GM21737 (cell line): ENCODE measurements around the gene GJB4.
"Not testable (repeated sequence)": the region's sequence is repeated elsewhere in the genome, so short reads cannot be mapped to it uniquely, and the experiment has no call there.

ENCODE experiments used
- ATAC-seq: cut with Tn5 transposase; IDR thresholded peaks from one replicate; pipeline ENCODE4 v1.9.1; 2021; ENCODE audit warnings: mild to moderate bottlenecking, moderate library complexity; ENCODE audit not compliant: unreplicated experiment

The GJB4 gene

DNA sequence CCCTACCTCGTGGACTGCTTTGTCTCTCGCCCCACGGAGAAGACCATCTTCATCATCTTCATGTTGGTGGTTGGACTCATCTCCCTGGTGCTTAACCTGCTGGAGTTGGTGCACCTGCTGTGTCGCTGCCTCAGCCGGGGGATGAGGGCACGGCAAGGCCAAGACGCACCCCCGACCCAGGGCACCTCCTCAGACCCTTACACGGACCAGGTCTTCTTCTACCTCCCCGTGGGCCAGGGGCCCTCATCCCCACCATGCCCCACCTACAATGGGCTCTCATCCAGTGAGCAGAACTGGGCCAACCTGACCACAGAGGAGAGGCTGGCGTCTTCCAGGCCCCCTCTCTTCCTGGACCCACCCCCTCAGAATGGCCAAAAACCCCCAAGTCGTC lies 35.2 kb downstream of the GJB4 start:
- no peak for ATAC-seq

GRCh38 chr1:34795916-34796315 lies 36.4 kb downstream of the GJB4 start:
- ATAC-seq = no peak

DNA sequence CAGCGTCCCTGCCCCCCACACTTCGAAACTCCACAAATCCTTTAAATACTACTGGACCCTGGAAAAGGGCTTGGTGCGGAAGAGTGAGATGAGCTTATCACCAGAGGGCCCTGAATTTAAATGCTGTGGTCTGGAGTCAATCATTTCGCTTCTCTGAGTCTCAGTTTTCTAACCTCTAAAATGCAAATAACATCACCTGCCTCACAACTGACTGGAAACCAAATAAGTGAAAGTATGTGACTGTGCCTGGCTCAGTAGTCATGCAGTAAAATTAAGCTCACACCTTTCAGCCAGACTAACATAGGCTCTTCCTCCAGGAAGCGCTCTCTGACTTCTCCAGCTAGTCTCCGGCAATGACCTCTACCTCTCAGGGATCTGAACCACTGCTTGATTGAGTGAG lies 37.5 kb downstream of the GJB4 start:
- no peak for ATAC-seq

GRCh38 chr1:34800214-34800613 lies 40.7 kb downstream of the GJB4 start:
- ATAC-seq = no peak

GRCh38 chr1:34803770-34804169 lies 44.2 kb downstream of the GJB4 start:
- ATAC-seq = no peak

DNA sequence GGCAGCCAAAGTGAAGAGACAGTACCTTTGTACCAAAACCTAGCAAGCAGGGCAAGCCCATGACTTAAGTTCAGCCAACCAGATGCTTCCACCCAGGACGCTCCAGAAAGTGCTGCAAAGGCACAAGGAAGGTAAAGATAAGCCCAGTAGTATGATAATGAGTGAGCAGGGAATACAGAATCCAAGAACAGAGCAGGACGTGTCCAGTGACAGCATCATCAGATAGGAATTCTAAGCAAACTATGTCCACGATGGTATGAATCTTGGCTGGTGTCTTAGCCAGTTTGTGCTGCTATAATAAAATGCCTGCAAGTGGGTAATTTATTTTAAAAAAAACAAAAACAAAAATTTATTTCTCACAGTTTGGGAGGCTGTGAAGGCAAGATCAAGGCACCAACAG lies 46.9 kb downstream of the GJB4 start:
- no peak for ATAC-seq

GRCh38 chr1:34808051-34808810 lies 48.7 kb downstream of the GJB4 start:
- ATAC-seq = no peak

- not testable (repeated sequence) for ATAC-seq
These were observed 51.2 kb downstream of the GJB4 start for GRCh38 chr1:34810781-34811180.
